ENCODE measurements around the gene TP73.

Gene TP73

GRCh38 chr1:3740752-3741151, 88.4 kb downstream of the TP73 start:
- TF ChIP-seq ARNTL (CRISPR knock-in tag; IDR thresholded peaks at IDR 0.05; ENCODE audit: borderline replicate concordance, low read depth) (no peak), SNAI2 (CRISPR knock-in tag; IDR thresholded peaks at IDR 0.05) (no peak), ESRRG (CRISPR knock-in tag; IDR thresholded peaks at IDR 0.05) (no peak), ZNF70 (CRISPR knock-in tag; IDR thresholded peaks at IDR 0.05) (no peak), ISL1 (CRISPR knock-in tag; IDR thresholded peaks at IDR 0.05) (no peak), PPARA (CRISPR knock-in tag; IDR thresholded peaks at IDR 0.05; ENCODE audit: borderline replicate concordance) (no peak), OSR1 (CRISPR knock-in tag; IDR thresholded peaks at IDR 0.05) (no peak), BACH2 (CRISPR knock-in tag; IDR thresholded peaks at IDR 0.05; ENCODE audit: borderline replicate concordance) (no peak), ZNF8 (CRISPR knock-in tag; IDR thresholded peaks at IDR 0.05) (no peak), POU6F1 (CRISPR knock-in tag; IDR thresholded peaks at IDR 0.05; ENCODE audit: borderline replicate concordance, low read depth) (no peak), RARB (CRISPR knock-in tag; IDR thresholded peaks at IDR 0.05) (no peak), TOX (CRISPR knock-in tag; IDR thresholded peaks at IDR 0.05; ENCODE audit: borderline replicate concordance) (no peak)
- no peak for ATAC-seq

- ATAC-seq, result no peak
- TF ChIP-seq ZFP30 (CRISPR knock-in tag; IDR thresholded peaks at IDR 0.05), result no peak
- no peak for TF ChIP-seq ZC3H10 (CRISPR knock-in tag; IDR thresholded peaks at IDR 0.05)
These were observed 89.5 kb downstream of the TP73 start for GRCh38 chr1:3741566-3742438.

GRCh38 chr1:3742439-3743298, 90.4 kb downstream of the TP73 start:
- no peak for ATAC-seq
- TF ChIP-seq CSRNP3 (CRISPR knock-in tag; IDR thresholded peaks at IDR 0.05), result no peak
- TF ChIP-seq ESRRG (CRISPR knock-in tag; IDR thresholded peaks at IDR 0.05), result no peak
- no peak for TF ChIP-seq BACH2 (CRISPR knock-in tag; IDR thresholded peaks at IDR 0.05; ENCODE audit: borderline replicate concordance)
- no peak for TF ChIP-seq ZNF8 (CRISPR knock-in tag; IDR thresholded peaks at IDR 0.05)
- TF ChIP-seq PPARA (CRISPR knock-in tag; IDR thresholded peaks at IDR 0.05; ENCODE audit: borderline replicate concordance), result no peak
- no peak for TF ChIP-seq PATZ1 (CRISPR knock-in tag; IDR thresholded peaks at IDR 0.05; ENCODE audit: borderline replicate concordance)
- no peak for TF ChIP-seq TOX (CRISPR knock-in tag; IDR thresholded peaks at IDR 0.05; ENCODE audit: borderline replicate concordance)
- no peak for TF ChIP-seq ISL1 (CRISPR knock-in tag; IDR thresholded peaks at IDR 0.05)
- no peak for TF ChIP-seq ARNTL (CRISPR knock-in tag; IDR thresholded peaks at IDR 0.05; ENCODE audit: borderline replicate concordance, low read depth)

- ATAC-seq, result no peak
- no peak for TF ChIP-seq SNAI2 (CRISPR knock-in tag; IDR thresholded peaks at IDR 0.05)
- no peak for TF ChIP-seq RARB (CRISPR knock-in tag; IDR thresholded peaks at IDR 0.05)
- no peak for TF ChIP-seq ARNTL (CRISPR knock-in tag; IDR thresholded peaks at IDR 0.05; ENCODE audit: borderline replicate concordance, low read depth)
- no peak for TF ChIP-seq OSR1 (CRISPR knock-in tag; IDR thresholded peaks at IDR 0.05)
- TF ChIP-seq TCF4 (CRISPR knock-in tag; IDR thresholded peaks at IDR 0.05; ENCODE audit: borderline replicate concordance), result no peak
- no peak for TF ChIP-seq ESRRG (CRISPR knock-in tag; IDR thresholded peaks at IDR 0.05)
- TF ChIP-seq, protein P1, sequence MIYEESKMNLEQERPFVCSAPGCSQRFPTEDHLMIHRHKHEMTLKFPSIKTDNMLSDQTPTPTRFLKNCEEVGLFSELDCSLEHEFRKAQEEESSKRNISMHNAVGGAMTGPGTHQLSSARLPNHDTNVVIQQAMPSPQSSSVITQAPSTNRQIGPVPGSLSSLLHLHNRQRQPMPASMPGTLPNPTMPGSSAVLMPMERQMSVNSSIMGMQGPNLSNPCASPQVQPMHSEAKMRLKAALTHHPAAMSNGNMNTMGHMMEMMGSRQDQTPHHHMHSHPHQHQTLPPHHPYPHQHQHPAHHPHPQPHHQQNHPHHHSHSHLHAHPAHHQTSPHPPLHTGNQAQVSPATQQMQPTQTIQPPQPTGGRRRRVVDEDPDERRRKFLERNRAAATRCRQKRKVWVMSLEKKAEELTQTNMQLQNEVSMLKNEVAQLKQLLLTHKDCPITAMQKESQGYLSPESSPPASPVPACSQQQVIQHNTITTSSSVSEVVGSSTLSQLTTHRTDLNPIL (CRISPR knock-in tag; IDR thresholded peaks at IDR 0.05; ENCODE audit: low read depth), result no peak
- TF ChIP-seq TOX (CRISPR knock-in tag; IDR thresholded peaks at IDR 0.05; ENCODE audit: borderline replicate concordance), result no peak
- no peak for TF ChIP-seq POU6F1 (CRISPR knock-in tag; IDR thresholded peaks at IDR 0.05; ENCODE audit: borderline replicate concordance, low read depth)
- TF ChIP-seq, protein P2, sequence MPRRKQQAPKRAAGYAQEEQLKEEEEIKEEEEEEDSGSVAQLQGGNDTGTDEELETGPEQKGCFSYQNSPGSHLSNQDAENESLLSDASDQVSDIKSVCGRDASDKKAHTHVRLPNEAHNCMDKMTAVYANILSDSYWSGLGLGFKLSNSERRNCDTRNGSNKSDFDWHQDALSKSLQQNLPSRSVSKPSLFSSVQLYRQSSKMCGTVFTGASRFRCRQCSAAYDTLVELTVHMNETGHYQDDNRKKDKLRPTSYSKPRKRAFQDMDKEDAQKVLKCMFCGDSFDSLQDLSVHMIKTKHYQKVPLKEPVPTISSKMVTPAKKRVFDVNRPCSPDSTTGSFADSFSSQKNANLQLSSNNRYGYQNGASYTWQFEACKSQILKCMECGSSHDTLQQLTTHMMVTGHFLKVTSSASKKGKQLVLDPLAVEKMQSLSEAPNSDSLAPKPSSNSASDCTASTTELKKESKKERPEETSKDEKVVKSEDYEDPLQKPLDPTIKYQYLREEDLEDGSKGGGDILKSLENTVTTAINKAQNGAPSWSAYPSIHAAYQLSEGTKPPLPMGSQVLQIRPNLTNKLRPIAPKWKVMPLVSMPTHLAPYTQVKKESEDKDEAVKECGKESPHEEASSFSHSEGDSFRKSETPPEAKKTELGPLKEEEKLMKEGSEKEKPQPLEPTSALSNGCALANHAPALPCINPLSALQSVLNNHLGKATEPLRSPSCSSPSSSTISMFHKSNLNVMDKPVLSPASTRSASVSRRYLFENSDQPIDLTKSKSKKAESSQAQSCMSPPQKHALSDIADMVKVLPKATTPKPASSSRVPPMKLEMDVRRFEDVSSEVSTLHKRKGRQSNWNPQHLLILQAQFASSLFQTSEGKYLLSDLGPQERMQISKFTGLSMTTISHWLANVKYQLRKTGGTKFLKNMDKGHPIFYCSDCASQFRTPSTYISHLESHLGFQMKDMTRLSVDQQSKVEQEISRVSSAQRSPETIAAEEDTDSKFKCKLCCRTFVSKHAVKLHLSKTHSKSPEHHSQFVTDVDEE (CRISPR knock-in tag; IDR thresholded peaks at IDR 0.05), result no peak
- no peak for TF ChIP-seq BACH2 (CRISPR knock-in tag; IDR thresholded peaks at IDR 0.05; ENCODE audit: borderline replicate concordance)
- no peak for TF ChIP-seq PPARA (CRISPR knock-in tag; IDR thresholded peaks at IDR 0.05; ENCODE audit: borderline replicate concordance)
- TF ChIP-seq ISL1 (CRISPR knock-in tag; IDR thresholded peaks at IDR 0.05), result no peak
- no peak for TF ChIP-seq CSDC2 (CRISPR knock-in tag; IDR thresholded peaks at IDR 0.05)
- TF ChIP-seq ZNF565 (CRISPR knock-in tag; conservative IDR thresholded peaks at IDR 0.05; ENCODE audit: low read depth), result no peak
These were observed 91.1 kb downstream of the TP73 start for GRCh38 chr1:3743421-3743820.

Data from SK-N-SH treated with all-trans-retinoic acid at 6 μM for 48 hours (cell line).